Lower leg skin (tissue), 4 donors: ENCODE results near the gene SORBS2. TPM values are rescaled to one million over a fixed set of nuclear protein-coding genes. Genes with fewer than 3 reads are reported as not detected.

Experiments
- DNase-seq, 2 donors: peaks; one replicate each; pipeline ENCODE4 v3.0.0-alpha.2; 2019; ENCODE audit warnings: low spot score in 2 of 2
- H3K4me3 ChIP-seq: fragments of 200-600 bp; sonication (generic); 2 replicates; pipeline ENCODE4 v1.5.1; 2017; ENCODE audit warnings: mild to moderate bottlenecking, low read depth; ENCODE audit not compliant: poor library complexity, severe bottlenecking
- POLR2A ChIP-seq, 2 donors: fragments of 450-650 bp; IDR thresholded peaks; one replicate each; pipeline ENCODE4 v1.6.1; 2016 to 2017; ENCODE audit warnings: antibody characterized with exemption in 2 of 2, mild to moderate bottlenecking in 1 of 2, moderate library complexity in 1 of 2
- WGBS, 2 donors: methylation state at CpG; one replicate each; pipeline ENCODE4 v1.1.5; 2018; 5-methylcytosine and 5-hydroxymethylcytosine counted together
- intact Hi-C: fragments of 100-400 bp; cut with DNase I; formaldehyde crosslinking; loops from one replicate; pipeline ENCODE4 v1.15.0; 2023; ENCODE audit warnings: low total_unique reads
- total RNA-seq, 4 donors: library from RNA; depleted of rRNA; stranded (reverse); fragments of >200 nt; gene quantifications; one replicate each; pipeline ENCODE4 v1.1.0, GENCODE V29; 2016
- TF ChIP-seq, protein P1 (sequence below), 3 donors: fragments of 450-650 bp; IDR thresholded peaks; one replicate each; pipeline ENCODE4 v1.5.1; 2016; ENCODE audit warnings: antibody characterized with exemption in 3 of 3, mild to moderate bottlenecking in 3 of 3, moderate library complexity in 2 of 3

Gene SORBS2
- total RNA-seq, 4 donors from 2014 or later = 10.5 to 34.7 (median 20.6) TPM

DNA sequence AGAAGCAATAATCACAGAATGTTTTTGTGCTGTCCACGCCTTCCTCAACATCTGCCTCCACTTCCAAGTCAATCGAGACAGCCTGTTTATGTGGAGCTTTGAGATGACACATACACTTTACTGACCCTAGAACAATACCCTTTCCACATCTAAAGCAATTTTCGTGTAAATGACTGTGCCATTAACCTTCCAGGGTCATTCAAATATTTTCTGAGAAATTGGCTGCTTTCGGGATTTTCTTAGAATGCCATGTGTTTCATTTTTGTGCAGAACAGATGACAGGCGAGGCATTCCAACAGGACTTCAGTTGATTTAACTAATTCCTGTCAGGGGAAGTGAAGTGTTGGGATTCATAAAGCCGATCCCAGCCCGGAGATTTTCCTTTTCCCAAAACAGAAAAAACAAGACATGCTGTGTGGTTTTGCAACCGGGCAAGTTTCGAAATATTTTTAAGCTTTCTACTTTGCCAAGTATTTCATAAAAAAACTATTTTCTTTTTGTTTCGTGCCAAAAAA is 73.9 kb downstream of the SORBS2 start:
- no peak overlapping the region for H3K4me3 ChIP-seq
- TF ChIP-seq, protein P1, sequence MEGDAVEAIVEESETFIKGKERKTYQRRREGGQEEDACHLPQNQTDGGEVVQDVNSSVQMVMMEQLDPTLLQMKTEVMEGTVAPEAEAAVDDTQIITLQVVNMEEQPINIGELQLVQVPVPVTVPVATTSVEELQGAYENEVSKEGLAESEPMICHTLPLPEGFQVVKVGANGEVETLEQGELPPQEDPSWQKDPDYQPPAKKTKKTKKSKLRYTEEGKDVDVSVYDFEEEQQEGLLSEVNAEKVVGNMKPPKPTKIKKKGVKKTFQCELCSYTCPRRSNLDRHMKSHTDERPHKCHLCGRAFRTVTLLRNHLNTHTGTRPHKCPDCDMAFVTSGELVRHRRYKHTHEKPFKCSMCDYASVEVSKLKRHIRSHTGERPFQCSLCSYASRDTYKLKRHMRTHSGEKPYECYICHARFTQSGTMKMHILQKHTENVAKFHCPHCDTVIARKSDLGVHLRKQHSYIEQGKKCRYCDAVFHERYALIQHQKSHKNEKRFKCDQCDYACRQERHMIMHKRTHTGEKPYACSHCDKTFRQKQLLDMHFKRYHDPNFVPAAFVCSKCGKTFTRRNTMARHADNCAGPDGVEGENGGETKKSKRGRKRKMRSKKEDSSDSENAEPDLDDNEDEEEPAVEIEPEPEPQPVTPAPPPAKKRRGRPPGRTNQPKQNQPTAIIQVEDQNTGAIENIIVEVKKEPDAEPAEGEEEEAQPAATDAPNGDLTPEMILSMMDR (IDR thresholded peaks at IDR 0.05) = no peak
- no peak for TF ChIP-seq POLR2A (IDR thresholded peaks at IDR 0.05)
- DNase-seq = peak in 1 of 2 donors; percentile 27
- 18 to 20% methylated on average over 10 of the region's 10 CpGs for WGBS, 2 donors
- intact Hi-C loops = no loop called here

DNA sequence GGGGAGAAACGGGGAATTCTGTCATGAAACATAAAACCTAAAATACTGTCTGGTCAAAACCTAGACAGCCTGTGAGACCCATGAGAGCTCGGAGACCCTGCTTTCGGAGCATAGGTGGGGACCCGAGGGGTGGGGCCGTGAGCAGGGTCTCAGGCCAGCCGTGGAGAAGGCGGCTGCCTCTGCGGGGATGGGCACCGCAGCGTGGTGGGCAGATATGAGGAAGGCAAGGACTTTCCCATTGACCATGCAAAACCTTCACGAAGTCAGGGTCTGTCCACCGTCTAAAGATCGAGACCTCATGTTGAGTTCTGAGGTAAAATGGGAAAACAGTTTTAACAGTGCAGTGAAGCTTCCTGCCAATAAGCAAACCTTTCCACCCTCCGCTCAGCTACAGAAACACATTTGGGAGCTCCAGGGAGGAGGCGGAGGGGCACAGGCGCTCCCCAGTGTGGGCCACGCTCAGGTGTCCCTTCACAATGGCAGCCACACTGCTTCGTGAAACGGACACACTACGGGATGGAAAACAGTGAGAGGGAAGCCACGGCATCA is 74.4 kb downstream of the SORBS2 start:
- 75 to 81% methylated on average over 21 of the region's 21 CpGs for WGBS, 2 donors
- H3K4me3 ChIP-seq = no peak overlapping the region

DNA sequence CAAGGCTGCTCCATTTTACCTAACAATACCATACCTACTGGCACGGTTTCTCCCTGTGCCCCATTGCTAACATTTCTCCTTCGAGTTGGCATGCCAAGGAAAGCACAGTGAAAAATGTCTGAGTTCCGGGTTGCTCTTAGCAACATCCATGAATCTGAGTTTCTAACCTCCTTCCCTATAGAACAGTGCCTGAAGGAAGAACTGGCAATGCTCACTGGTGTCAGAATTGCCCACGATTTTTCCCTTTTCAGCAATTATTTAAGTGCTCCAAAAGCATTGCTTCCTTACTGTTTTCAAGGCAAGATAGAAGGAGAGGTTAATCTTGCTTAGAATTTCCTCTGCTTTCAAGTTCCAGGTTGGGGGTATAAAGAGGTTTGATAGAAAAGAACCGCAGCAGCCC is 75.1 kb downstream of the SORBS2 start:
- no peak overlapping the region for H3K4me3 ChIP-seq
- no peak for DNase-seq
- TF ChIP-seq POLR2A (IDR thresholded peaks at IDR 0.05) = no peak
- TF ChIP-seq, protein P1 (IDR thresholded peaks at IDR 0.05) = no peak
- 80 to 82% methylated on average over 5 of the region's 5 CpGs for WGBS, 2 donors
- intact Hi-C loops = no loop called here

More for the DNA sequence above, 74.4 kb downstream of the SORBS2 start:
- no peak for DNase-seq
- intact Hi-C loops = no loop called here
- TF ChIP-seq, protein P1 (IDR thresholded peaks at IDR 0.05) = no peak
- no peak for TF ChIP-seq POLR2A (IDR thresholded peaks at IDR 0.05)

DNA sequence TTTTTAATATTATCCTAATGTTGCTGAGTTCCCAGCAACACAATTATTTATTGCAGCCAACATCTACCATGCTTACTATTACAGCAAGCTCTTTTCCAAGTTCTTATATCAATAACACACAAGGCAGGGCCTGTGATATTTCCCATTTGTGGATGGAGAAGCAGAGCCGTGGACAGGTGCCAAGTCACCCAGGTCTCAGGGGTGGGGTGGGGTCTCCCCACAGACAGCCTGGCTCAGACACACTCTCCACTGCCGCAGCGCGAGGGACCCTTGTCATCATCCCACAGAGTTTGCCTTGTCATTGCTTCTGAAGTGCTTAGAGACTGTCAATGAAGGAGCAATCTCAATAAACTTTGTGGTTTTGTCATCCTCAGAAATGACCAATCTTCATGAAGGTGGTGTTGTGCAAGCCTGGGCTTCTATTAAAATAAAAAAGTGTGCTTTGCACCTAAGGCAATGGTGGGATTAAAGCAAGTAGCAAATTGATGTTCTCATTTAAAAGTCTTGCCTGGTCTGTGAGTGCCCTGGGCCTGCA is 76.1 kb downstream of the SORBS2 start:
- intact Hi-C loops = no loop called here

DNA sequence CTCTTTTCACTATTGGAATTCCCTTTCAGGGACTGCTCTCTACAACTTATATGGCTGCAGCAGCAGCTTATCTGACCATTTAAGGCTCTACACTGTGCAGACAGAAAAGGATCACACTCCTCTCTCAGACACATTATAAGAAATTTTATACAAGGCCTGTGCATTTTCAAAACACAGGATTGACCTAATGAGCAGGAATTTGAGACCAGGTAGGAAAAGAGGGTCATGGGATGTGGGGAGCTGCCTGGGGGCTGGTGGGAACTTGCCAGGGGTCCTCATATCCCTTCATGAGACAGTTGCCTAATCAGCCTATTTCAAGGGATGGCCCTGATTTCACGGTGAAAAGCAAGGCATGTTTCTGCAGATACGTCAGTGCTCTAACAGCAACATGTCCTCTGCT is 77.1 kb downstream of the SORBS2 start:
- WGBS, 2 donors = 88 to 89% methylated on average over 2 of the region's 2 CpGs
- intact Hi-C loops = no loop called here
- DNase-seq = no peak
- H3K4me3 ChIP-seq = no peak overlapping the region
- no peak for TF ChIP-seq POLR2A (IDR thresholded peaks at IDR 0.05)
- TF ChIP-seq, protein P1 (IDR thresholded peaks at IDR 0.05) = no peak

More for the DNA sequence above, 76.1 kb downstream of the SORBS2 start:
- no peak for DNase-seq
- H3K4me3 ChIP-seq = no peak overlapping the region
- TF ChIP-seq POLR2A (IDR thresholded peaks at IDR 0.05) = no peak
- TF ChIP-seq, protein P1 (IDR thresholded peaks at IDR 0.05) = no peak
- WGBS, 2 donors = 78 to 88% methylated on average over 4 of the region's 4 CpGs
